Epithelial cell of proximal tubule (primary cell): ENCODE data around the gene IGSF9B. TPM values are rescaled to one million over a fixed set of nuclear protein-coding genes. Genes with fewer than 3 reads are reported as not detected.

Experiments
- DNase-seq: peaks from one replicate; pipeline ENCODE4 v3.0.0-alpha.2; 2011; ENCODE audit warnings: low read depth
- H3K4me3 ChIP-seq: 2 replicates; pipeline ENCODE4 v1.5.1; 2011; ENCODE audit warnings: low read depth, mild to moderate bottlenecking, low read length
- CTCF ChIP-seq: conservative IDR thresholded peaks from 2 replicates; pipeline ENCODE4 v1.5.1; 2012; ENCODE audit warnings: low read depth, mild to moderate bottlenecking, low read length
- total RNA-seq: library from RNA; depleted of rRNA; stranded (reverse); fragments of >200 nt; gene quantifications from 2 replicates; pipeline ENCODE4 v1.2.3, GENCODE V29; 2015

IGSF9B gene
- total RNA-seq, 1 donor from 2014 or later = 1.0 TPM

GRCh38 chr11:133945087-133945974 is 11.4 kb downstream of the IGSF9B start:
- DNase-seq = no peak
- H3K4me3 ChIP-seq = no peak overlapping the region
- TF ChIP-seq CTCF = no peak

DNA sequence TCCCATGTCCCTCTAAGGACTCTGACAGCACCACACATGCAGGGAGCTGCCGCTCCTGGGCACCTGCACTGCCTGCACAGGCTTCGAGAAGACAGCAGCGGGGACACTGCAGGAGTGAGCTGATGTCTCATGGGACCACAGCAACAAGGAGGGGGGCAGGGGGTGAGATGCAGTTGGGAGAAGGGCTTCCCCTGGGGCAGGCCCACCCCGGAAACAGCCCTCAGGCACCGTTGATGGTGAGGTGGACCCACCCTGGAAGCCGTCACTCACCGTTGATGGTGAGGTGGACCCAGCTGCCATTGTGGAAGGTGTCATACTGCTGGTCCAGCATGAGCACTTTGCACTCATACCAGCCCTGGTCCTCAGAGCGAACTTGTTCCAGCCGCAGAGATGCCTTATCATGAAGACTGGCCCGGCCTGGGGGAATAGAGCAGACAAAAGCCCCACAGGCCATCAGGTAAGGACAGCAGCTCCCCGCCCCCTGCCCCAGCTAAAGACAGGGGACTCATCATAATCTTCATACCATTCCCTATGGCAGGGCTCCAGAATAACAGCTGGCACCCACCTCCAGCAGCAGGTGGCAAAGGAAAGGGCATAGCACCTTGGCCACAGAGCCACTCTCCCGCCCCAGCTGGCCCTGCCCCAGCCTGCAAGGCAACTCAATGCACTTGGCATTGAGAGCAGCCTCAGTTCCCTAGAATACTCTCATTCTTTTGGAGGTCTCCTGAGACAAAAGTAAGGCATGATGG is 12.6 kb downstream of the IGSF9B start:
- no peak overlapping the region for H3K4me3 ChIP-seq
- DNase-seq = no peak
- TF ChIP-seq CTCF = no peak

DNA sequence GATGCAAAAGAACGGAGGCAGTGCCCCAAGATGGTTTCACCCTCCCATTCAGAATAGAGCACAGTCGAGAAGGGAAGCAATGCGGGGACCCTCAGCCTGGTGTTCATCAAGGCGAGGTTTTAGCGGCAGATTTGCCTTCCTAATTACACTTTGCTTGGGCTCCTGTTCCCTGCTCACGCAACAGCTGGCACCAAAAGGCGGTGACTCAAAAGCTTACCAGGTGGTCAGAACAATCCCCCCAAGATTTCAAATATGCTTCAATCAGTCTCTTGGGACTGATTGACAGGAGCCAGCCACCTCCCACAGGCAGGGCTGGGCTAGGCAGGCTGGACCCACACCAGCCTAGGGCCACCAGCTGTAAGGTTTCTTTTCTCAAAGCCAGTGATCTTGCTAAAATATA is 14.2 kb downstream of the IGSF9B start:
- no peak overlapping the region for H3K4me3 ChIP-seq
- no peak for DNase-seq
- no peak for TF ChIP-seq CTCF

DNA sequence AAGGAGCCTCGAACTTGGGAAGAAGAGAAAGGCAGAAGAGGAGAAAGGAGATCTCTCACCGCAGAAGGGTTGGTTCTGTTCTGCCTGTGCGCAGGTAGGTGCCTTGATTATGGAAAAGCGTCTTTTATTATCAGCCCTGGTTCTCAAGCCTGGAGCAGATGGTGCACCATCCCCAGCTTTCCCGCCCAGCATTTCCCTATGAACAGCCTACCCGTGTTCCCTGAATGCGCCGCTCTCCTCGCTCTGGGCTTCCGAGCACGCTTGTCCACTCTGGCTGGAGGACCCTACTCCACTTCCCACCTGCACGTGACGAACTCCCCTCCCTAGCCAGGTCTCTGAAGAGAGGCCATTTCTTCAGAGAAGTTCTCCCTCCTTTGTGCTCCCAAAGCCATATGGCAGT is 15.2 kb downstream of the IGSF9B start:
- no peak overlapping the region for H3K4me3 ChIP-seq
- DNase-seq = no peak
- TF ChIP-seq CTCF = no peak

- TF ChIP-seq CTCF = no peak
- DNase-seq = no peak
- H3K4me3 ChIP-seq = no peak overlapping the region
Measured at GRCh38 chr11:133940034-133940433, 16.7 kb downstream of the IGSF9B start.

- DNase-seq = no peak
- no peak overlapping the region for H3K4me3 ChIP-seq
- TF ChIP-seq CTCF = no peak
Measured at GRCh38 chr11:133939558-133939957, 17.2 kb downstream of the IGSF9B start.
